ENCODE measurements around the gene NAA25.
A peak's percentile ranks its signal among the peaks of the same experiment; 100 is the strongest.

Gene NAA25

DNA sequence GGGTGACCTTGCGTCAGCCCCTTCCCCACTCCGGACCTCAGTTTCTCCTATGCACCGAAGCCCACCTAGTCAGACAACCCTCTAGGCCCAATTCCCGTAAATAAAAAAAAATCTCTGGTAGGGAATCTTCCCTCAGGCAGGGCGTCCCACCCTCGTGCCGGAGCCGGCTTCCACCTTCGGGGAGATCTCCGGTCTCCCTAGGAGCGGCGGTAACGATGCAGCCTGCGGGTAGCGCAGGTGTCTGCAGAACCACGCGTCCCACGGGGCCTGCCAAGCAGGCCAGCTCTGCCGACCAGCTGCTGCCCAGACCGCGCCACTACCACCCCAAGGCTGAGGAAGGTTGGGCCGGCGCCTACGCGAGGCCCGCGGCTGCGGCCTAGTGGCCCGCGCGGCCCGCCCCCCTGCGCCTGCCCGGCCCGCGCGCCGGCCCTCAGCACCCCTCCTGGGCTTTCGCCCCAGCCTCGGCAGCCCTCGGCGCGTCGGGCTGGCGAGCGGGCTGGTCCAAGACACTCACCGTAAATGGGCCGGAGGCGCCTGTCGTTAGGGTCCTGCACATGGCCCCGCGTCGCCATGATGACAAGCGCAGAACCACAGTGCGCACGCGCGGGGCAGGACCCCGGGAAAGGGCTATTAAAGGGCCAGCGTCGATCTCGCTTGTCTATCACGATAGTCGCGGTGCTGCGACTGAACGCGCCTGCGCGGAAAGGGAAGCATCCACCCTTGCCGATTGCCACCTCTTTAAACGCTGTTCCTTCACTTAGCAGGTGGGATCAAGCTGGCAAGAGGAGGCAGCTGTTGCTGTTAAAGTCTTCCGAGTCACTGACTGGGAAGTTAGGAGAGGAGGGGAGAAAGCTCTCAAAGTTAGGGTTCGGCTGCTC, at the start of gene NAA25:
TSS of gene NAA25 (minus strand) at position 582 of the 878 bp plus-strand sequence. CDS start at position 572, 10 bp downstream.
- TF ChIP-seq ZNF274 (IDR thresholded peaks at IDR 0.05; ENCODE audit: low read depth, low read length), result no peak
- H3K4me3 ChIP-seq (ENCODE audit: low read length), result peak within 1 kb of the TSS; percentile 93

DNA sequence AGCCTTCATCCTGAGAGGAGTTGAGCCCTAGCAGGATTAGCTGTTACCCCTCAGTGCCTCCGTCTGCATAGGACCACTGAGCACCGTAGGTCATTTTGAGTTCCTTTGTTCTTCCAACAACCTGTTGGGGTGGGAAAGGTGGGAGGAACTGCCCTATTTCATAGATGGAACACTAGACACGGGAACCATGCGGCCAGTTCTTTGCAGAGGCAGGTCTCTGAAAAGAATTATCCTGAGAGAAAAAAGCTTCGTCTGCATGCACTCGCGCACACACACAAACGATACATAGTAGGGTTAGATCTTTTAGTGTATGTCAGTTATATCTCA, 45.3 kb upstream of the NAA25 start:
- no peak for TF ChIP-seq ZNF274 (IDR thresholded peaks at IDR 0.05; ENCODE audit: low read depth, low read length)
- H3K4me3 ChIP-seq (ENCODE audit: low read length), result no peak overlapping the region

DNA sequence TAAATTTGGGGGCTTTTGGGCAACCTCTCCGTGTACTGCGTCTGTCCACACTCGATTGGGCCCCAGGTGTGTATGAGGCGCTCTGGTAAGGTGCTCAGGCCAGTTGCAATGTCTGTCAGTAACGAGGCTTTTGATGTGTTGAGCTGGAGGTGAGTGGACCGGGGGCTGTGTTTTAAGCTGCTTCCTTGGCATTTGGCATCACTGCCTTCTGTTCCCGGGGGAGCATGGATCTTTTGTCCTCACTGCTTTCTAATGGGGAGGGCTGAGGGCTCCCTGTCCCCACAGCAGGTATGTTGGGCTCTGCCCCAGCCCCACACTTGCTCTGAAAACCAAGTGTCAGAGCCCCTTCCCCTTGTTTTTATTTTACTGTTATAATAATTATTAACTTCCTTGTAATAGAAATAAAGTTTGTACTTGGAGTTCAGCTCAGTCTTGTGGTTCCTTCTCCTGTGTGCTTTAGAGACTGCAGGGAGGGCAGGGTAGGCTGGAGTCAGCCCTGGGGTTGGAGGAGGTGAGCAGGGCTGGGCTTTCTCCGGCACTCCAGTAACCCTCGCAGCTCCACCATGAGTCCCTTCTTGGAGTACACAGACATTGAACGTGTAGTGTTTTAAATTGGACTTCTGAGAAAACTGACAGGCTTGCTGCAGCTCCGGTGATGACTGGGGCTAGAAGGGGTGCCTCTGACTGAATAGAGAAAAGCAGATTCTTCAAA, 44.8 kb upstream of the NAA25 start:
- TF ChIP-seq ZNF274 (IDR thresholded peaks at IDR 0.05; ENCODE audit: low read depth, low read length), result no peak
- H3K4me3 ChIP-seq (ENCODE audit: low read length), result no peak overlapping the region

DNA sequence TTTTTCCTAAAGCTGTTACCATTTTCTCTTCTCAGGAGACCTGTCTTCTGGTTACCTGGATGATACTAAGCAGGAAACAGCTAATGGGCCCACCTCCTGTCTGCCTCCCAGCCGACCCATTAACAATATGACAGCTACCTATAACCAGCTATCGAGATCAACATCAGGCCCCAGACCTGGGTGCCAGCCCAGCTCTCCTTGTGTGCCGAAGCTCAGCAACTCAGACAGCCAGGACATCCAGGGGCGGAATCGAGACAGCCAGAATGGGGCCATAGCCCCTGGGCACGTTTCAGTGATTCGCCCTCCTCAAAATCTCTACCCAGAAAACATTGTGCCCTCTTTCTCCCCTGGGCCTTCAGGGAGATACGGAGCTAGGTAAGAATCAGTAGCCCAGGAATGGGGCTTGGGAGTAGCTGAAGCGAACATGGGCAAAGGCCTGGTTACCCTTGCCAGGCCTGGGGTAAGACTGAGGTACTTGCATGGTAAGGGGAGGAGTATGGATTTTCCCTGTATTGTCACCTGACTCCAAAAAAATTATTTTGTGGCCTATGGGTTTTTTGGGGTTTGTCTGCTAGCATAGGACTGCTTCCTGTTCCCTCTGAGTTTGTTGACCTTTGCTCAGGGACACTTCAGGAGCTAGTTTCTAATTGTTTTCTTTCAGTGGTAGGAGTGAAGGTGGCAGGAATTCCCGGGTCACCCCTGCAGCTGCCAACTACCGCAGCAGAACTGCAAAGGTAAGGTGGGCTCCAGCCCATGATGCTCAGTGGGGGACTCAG, 43.4 kb upstream of the NAA25 start:
- H3K4me3 ChIP-seq (ENCODE audit: low read length), result no peak overlapping the region
- no peak for TF ChIP-seq ZNF274 (IDR thresholded peaks at IDR 0.05; ENCODE audit: low read depth, low read length)

DNA sequence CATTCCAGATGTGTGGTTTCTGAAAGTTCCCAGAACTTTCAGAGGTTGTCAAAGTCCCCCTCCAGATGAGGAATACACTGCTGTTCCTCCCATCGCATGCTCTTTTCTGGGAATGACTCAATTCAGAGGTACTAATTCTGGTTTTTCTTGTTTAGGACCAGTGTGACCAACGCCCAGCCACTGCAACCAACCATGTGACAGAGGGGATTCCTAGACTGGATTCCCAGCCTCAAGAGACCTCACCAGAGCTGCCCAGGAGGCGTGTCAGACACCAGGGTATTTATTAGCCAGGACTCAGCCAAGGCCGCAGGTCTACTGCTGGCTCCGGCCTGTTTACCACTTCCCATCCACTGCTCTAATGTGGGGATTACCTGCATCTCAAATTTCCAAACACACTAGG, 41.0 kb upstream of the NAA25 start:
- no peak overlapping the region for H3K4me3 ChIP-seq (ENCODE audit: low read length)
- no peak for TF ChIP-seq ZNF274 (IDR thresholded peaks at IDR 0.05; ENCODE audit: low read depth, low read length)

DNA sequence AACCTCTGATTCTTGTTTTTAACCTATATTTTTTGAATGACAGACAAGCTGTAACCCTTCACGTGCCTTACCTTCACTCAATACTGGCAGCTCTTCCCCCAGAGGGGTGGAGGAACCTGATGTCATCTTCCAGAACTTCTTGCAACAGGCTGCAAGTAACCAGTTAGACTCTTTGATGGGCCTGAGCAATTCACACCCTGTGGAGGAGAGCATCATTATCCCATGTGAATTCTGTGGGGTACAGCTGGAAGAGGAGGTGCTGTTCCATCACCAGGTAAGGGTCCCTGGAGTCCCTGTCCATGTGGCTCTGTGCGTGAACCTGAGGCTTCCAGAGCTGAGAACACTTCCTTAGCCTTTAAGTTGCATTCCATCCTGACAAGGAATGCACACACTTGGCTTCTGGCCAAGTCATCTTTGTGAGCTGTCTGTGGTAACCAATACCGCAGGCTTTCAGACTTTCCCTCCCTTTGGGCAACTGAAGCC, 39.5 kb upstream of the NAA25 start:
- TF ChIP-seq ZNF274 (IDR thresholded peaks at IDR 0.05; ENCODE audit: low read depth, low read length), result no peak
- no peak overlapping the region for H3K4me3 ChIP-seq (ENCODE audit: low read length)

DNA sequence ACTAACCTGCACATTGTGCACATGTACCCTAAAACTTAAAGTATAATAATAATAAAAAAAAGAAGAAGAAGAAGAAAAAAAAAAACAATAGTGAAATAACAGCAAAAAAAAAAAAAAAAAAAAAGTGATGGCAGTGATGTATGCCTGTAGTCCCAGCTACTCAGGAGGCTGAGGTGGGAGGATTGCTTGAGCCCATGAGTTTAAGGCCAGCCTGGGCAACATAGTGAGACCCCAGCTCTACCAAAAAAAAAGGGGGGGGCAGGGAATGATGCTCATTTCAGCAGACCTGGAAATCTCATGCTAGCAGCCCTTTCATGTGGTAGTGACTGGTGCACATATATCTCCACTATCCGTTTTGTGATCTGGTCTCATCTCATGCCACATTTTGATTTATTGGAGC, 37.5 kb upstream of the NAA25 start:
- TF ChIP-seq ZNF274 (IDR thresholded peaks at IDR 0.05; ENCODE audit: low read depth, low read length), result no peak
- no peak overlapping the region for H3K4me3 ChIP-seq (ENCODE audit: low read length)

DNA sequence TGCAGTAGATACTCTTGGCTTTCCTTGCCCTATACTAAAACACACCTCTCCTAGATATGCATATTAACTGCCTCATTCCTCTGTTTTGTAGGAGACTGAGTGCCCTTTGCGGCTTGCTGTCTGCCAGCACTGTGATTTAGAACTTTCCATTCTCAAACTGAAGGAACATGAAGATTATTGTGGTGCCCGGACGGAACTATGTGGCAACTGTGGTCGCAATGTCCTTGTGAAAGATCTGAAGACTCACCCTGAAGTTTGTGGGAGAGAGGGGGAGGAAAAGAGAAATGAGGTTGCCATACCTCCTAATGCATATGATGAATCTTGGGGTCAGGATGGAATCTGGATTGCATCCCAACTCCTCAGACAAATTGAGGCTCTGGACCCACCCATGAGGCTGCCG, 32.1 kb upstream of the NAA25 start:
- TF ChIP-seq ZNF274 (IDR thresholded peaks at IDR 0.05; ENCODE audit: low read depth, low read length), result no peak

DNA sequence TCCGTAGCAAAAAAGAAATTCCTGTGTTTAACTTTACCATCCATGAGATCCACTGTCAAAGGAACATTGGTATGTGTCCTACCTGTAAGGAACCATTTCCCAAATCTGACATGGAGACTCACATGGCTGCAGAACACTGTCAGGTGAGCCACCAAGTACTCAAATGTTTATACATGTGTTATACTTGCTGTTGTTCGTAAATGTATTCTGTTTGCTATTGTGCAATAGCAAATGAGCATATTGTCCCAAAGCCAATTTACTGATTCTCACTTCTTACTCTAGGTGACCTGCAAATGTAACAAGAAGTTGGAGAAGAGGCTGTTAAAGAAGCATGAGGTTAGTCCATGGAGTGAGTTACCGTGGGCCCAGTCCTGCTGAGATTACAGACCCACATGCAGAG, 26.1 kb upstream of the NAA25 start:
- no peak overlapping the region for H3K4me3 ChIP-seq (ENCODE audit: low read length)

More for the DNA sequence above, 32.1 kb upstream of the NAA25 start:
- no peak overlapping the region for H3K4me3 ChIP-seq (ENCODE audit: low read length)

DNA sequence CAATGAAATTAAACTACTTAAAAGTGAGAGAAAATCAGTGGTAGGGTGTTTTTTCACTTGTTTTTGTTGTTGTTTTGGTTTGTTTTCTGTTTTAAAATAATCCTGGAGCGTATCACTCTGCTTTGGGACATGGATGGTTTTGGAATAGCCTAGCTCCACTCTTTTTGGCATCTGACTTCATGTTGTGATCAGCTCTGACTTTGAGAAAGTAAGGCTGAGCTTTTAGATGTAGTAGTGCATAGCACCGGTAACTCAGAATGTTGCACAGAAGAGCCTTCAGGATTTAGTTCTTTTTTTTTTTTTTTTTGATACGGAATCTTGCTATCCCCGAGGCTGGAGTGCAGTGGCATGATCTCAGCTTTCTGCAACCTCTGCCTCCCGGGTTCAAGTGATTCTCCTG, 24.8 kb upstream of the NAA25 start:
- no peak overlapping the region for H3K4me3 ChIP-seq (ENCODE audit: low read length)
- TF ChIP-seq ZNF274 (IDR thresholded peaks at IDR 0.05; ENCODE audit: low read depth, low read length), result no peak

More for the DNA sequence above, 26.1 kb upstream of the NAA25 start:
- TF ChIP-seq ZNF274 (IDR thresholded peaks at IDR 0.05; ENCODE audit: low read depth, low read length), result no peak

DNA sequence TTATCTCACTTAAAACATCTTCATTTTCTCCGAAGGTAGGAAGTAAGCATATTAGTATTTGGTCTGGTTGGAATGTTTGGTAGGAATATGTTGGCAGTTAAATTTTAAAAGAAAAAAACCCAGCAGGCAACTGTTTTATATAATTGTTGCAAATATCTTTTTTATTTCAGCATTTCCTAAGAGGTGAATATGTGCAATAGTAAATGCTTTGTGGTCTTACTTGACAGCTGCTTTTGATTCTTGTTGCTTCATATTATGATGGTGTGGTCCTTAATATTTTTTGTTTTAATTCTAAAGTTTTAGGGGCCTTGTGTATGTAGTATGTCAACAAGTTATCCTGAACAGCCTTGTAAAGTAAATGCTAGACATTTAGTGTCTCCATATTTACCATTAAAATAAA, 23.1 kb upstream of the NAA25 start:
- no peak overlapping the region for H3K4me3 ChIP-seq (ENCODE audit: low read length)
- no peak for TF ChIP-seq ZNF274 (IDR thresholded peaks at IDR 0.05; ENCODE audit: low read depth, low read length)

DNA sequence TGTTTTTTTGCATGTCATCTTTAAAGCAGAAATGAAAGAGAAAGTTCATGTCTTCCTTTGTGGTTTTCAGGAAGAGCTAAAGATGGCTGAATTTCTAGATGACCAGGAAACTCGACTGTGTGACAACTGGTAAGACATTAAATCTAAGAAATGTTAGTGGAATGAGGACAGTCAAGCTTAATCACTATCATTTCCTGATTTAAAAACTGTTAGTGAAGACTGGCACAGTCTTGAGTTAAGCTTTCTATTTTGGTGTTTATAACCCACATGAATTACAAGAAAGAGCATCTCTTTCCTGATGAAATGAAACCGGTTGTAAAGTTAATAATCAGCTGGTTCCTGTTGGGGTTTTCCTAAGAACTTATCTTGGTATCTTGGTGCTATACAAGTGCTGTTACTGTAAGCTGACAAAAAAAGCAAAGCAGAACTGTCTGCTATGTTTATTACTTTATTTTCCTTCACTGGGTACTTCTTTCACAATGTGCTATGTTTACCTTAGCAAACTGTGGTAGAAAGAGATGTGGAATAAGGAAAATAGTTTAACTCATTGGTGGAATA, 21.9 kb upstream of the NAA25 start:
- no peak overlapping the region; the same call in 1 of the 2 replicates for H3K4me3 ChIP-seq (ENCODE audit: low read length)
- no peak for TF ChIP-seq ZNF274 (IDR thresholded peaks at IDR 0.05; ENCODE audit: low read depth, low read length)

DNA sequence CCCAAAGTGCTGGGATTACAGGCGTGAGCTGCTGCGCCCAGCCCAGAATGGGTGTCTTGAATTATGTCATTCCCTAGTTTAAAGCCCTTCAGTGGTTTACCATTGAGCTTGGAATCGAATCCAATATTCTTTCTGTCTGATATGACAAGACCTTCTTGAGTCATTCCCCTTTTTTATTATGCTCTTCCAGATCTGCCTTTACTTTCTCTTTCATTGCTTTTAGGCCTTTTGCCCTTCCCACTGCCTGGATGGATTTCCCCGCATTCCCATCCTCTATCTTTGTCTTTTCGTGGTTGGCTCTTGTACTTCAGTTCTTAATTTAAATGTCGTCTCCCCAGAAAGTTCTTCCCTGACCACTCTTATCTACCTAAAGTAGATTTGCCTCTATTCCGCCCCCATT, 18.3 kb upstream of the NAA25 start:
- peak overlapping the region; percentile 87; the same call in 1 of the 2 replicates for H3K4me3 ChIP-seq (ENCODE audit: low read length)

DNA sequence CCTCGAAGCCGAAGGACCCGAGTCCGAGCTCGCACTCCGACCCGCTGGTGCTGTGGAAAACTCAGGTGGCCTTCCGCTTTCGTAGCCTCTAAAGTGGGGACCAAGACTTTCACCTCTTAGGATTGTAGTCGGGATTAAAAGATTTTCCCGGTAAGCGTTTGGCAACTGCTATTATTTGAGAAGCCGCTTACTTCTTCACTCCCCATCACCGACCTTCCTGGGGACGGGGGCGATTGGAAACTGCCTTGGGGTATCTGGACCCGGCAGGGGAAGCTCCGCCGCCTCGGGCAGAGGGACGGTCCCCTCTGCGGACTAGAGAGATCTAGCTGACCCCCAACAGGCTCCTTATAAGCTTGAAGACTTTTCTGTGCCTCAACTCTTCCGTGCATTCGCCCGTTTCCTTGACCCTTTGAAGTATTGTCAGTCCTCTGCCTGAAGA, 17.4 kb upstream of the NAA25 start:
- peak overlapping the region; percentile 87 for H3K4me3 ChIP-seq (ENCODE audit: low read length)
- TF ChIP-seq ZNF274 (IDR thresholded peaks at IDR 0.05; ENCODE audit: low read depth, low read length), result no peak

More for the DNA sequence above, 18.3 kb upstream of the NAA25 start:
- no peak for TF ChIP-seq ZNF274 (IDR thresholded peaks at IDR 0.05; ENCODE audit: low read depth, low read length)
